Measurements from ENCODE around the gene MIA.
"Not testable (repeated sequence)": the region's sequence is repeated elsewhere in the genome, so short reads cannot be mapped to it uniquely, and the experiment has no call there.

The MIA gene

DNA sequence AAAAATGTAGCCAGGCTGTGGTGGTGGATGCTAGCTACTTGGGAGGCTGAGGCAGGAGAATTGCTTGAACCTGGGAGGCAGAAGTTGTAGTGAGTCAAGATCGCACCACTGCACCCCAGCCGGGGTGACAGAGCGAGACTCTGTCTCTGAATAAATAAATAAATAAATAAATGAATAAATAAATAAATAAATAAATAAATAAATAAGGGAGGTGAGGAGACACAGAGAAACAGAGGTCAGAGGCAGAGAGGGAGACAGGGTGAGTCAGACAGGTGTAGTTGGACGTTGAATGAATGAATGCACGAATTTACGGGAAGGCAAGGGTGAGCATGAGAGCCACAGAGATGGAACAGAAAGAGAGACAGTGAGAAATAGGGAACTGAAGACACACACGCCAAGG, 5.8 kb downstream of the MIA start:
- DNase-seq: no peak

DNA sequence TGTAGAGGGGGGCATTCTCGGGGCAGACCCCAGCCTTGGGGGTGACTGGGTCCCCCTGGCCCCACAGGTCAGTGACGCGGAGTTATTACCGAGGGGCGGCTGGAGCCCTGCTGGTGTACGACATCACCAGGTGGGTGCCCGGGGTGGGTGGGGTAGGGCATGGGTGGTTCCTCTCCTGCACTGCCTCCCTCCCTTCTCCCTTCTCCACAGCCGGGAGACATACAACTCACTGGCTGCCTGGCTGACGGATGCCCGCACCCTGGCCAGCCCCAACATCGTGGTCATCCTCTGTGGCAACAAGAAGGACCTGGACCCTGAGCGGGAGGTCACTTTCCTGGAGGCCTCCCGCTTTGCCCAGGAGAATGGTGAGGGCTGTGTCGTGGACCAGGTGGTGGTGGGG, 8.4 kb downstream of the MIA start:
- no peak for DNase-seq

DNA sequence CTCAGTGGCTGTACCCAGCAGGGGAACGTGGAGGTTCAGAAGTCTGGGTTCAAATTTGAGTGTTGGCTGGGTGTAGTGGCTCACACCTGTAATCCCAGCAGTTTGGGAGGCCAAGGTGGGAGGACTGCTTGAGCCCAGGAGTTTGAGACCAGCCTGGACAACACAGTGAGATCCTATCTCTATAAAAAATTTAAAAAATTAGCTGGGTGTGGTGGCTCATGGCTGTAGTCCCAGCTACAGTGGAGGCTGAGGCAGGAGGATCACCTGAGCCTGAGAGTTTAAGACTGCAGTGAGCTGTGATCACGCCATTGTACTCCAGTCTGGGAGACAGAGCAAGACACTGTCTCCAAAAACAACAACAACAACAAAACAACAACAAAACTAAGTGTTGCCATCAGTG, 8.8 kb downstream of the MIA start:
- DNase-seq: not testable (repeated sequence)

DNA sequence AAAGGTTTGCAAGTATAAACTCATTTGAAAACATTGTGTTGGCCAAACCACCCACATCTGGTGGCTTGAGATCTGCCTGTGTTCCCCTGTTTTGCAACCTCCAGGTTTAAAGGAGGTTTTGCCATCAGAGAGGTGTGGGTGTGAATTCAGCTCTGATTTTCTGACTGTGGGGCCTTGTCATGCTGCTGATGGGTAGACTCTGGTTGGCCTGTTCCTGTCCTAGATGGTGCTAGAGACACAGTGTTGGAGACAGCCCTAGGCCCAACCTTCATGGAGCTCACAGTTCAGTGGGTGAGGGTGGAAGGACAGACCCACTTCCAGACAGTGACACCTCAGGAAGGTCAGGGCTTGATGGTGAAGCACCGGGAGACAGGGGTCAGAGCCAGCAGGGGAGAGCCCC, 10.2 kb downstream of the MIA start:
- DNase-seq: no peak

DNA sequence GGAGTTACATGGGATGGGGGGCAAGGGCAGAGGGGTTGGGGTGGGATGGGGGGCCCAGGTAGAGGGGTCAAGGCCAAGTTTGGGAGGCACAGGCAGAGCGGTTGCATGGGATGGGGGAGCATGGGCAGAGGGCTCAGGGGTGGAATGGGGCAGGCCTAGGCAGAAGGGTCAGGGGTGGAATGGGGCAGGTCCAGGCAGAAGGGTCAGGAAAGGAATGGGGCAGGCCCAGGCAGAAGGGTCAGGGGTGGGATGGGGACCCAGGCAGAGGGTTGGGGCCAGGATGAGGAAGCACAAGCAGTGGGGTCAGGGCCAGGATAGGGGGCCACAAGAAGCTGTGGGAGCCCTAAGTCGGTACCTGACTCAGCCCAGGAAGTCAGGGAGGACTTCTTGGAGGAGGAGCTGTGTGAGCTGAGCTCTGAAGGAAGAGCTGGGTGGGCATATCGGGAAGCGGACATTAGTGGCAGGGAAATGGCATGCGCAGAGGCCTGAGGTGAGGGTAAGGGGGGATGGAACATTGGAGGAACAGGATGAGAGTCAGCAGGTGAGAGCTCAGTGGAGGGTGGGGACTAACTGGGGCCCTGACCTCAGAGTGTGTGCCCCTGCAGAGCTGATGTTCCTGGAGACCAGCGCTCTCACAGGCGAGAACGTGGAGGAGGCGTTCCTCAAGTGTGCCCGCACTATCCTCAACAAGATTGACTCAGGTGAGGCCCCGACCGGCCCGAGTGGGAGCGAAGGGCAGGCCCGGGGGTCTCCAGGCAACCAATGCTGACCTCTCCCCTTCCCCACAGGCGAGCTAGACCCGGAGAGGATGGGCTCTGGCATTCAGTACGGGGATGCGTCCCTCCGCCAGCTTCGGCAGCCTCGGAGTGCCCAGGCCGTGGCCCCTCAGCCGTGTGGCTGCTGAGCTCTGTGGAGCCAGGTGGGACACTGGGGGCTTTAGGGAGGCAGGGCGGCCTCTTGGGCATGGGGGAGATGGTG, 11.0 kb downstream of the MIA start:
- DNase-seq: no peak

DNA sequence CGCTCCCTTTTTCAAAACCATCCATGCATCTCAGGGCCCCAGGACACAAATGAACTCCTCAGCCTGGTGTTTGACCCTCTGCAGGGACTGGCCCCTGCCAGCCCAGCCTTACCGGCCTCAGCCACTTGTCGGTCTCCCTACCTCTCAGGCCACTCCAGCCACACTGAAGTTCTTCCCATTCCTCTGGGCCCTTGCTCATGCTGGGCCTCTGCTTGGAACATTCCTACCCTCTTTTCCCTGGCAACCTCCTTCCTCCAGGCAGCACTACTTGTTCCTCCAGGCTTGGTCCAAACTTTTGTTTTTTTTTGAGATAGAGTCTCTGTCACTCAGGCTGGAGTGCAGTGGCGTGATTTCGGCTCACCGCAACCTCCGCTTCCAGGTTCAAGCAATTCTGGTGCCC, 16.0 kb downstream of the MIA start:
- no peak for DNase-seq

DNA sequence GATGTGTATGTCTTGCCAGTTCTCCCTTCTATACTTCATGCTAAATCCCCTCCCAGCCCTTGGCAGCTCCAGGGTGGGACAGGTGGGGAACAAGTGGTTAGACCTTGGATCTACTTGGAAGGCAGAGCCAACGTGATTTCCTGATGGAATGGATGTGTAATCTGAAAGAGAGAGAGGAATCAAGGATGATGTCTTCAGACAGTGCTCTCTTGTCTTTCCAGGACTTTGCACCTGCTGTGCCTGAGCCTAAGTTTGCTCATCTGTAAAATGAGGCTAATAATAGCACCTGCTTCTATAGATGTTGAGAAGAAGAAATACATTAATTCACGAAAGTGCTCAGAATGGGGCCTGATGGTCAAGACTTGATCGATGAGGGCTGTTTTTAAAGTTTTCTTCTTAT, 16.7 kb downstream of the MIA start:
- no peak for DNase-seq

DNA sequence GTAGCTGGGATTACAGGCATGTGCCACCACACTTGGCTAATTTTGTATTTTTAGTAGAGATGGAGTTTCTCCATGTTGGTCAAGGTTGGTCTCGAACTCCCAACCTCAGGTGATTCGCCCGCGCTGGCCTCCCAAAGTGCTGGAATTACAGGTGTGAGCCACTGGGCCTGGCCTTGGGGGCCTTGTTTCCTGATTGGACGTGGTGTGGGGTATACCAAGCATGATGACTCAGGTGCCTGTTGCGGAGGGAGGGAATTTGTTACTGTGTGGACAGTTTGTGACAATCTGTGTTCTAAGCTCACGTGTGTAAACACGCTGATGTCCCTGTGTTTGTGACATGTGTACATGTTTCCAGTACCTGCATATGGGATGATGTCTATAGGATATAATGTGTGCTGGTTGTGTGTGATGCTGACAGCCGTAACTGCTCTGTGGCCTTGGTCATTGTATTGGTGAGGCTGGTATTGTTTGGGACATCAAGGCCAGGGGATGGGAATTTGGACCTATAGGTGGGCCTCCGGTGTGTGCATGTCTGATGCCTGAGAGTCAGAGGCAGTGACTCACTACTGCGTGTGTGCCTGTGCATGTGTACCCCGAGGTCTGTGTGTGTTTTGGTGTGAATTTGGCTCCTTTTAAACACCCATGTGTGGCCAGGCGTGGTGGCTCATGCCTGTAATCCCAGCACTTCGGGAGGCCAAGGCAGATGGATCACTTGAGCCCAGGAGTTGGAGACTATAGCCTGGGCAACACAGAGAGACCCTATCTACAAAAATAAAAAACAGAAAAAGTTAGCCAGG, 22.0 kb downstream of the MIA start:
- no peak for DNase-seq

DNA sequence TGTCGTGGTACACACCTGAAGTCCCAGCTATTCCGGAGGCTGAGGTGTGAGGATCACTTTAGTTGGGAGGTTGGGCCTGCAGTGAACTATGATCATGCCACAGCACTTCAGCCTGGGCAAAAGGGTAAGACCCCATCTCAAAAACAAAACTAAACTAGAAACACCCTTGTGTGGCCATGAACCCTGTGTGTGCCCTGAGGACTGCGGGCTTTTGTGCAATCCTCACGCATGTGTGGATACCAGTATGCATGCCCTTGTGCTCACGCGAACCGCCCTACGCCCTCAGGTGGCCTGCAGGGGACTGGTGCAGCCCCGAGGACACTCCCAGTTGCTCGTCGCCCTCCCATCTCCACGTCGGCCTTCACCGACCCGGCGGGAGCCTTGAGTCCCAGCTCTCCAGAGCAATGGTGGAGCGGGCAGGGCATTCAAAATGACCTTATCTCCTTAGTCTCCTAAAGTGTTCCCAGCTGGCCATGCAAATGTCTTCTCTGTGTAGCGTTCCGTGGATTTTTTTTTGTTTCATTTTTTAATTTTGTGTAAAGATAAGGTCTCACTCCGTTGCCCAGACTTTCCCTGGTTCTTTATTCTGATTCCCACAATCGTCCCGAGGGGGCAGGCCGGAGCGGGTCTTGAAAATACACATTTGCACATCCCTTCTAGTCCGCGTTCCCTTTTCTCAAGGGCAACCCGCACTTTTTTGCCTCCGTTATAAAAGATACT, 22.8 kb downstream of the MIA start:
- peak; percentile 54 for DNase-seq

DNA sequence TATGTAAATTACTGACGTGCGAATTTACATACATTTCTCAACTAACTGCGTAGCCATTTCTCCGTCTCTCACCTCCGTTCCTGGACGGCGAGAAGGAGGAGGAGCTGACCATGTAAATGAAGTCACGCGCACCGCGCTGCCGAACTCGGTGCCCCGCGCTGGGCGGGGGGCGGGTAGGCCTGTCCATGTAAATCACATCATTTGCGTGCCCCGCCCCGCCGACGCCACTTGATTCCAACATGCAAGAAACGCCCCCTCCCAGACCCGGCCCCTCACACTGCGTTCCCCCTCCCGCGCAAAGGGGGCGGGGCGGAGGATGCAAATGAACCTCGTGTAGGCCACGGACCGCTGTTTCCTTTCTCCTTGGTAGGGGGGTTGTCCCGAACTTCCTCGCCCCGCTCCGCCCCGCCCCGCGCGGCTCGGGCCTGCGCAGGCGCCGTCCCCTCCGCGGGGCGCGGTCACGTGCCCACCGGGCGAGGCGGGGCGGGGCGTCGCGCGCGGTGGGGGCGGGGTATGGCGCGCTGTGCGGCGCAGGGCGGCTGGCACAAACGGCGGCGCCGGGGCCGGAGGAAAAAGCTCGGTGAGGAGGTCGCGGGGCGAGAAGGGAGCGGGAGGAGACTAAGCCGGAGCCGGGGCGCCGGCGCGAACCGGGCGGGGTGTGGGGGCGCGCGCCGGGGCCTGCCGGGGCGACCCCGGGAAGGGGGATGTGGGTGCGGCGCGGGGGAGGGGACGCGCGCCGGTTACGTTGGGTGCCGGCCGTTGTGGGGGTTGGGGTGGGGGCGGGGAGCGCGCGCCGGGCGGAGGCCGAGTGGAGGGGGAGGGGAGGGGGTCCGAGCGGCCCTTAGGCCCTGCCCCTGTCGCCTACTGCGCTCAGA, 23.6 kb downstream of the MIA start, which contains the start of gene EGLN2:
TSS of gene EGLN2 (plus strand) at position 509 of the 875 bp plus-strand sequence. CDS start 1,382 bp downstream, outside the sequence.
- peak; percentile 100 for DNase-seq

DNA sequence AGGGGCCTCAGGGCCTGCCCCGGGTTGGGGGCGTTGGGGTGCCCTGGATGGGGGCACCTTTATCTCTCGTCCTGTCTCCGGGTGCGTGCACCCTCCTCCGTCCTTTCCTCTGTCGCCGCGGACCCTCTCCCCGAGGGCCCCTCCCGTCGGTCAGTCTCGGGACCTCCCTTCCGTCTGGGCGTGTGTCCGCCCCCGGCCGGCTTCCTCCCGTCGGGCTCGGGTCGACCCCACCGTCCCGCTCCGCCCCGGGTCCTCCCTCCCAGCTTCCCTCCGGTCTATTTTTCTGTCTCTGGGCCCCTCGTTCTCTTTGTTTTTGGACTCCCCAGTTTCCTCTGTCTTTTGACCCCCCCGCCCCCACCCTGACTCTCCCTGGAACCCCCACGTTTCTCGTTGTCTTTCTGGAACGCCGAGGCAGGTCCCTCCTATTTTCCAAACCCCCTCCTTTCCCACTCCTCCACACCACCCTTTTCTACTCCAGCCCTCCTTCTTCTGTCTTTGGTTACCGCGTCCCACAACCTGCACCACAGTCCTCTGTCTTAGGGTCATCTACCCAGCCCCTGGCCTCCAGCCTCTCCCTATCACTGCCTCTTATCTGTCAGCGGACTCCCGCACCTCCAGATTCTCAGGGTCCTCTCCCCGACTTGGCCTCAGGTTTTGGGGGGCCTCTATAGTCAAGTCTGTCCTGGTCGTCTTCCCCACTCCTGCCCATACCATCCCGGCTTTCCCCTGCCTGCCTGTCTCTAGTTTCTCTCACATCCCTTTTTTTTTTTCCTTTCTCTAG, 24.4 kb downstream of the MIA start:
- DNase-seq: peak; percentile 33

DNA sequence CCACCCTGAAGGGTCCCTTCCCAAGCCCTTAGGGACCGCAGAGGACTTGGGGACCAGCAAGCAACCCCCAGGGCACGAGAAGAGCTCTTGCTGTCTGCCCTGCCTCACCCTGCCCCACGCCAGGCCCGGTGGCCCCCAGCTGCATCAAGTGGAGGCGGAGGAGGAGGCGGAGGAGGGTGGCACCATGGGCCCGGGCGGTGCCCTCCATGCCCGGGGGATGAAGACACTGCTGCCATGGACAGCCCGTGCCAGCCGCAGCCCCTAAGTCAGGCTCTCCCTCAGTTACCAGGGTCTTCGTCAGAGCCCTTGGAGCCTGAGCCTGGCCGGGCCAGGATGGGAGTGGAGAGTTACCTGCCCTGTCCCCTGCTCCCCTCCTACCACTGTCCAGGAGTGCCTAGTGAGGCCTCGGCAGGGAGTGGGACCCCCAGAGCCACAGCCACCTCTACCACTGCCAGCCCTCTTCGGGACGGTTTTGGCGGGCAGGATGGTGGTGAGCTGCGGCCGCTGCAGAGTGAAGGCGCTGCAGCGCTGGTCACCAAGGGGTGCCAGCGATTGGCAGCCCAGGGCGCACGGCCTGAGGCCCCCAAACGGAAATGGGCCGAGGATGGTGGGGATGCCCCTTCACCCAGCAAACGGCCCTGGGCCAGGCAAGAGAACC, 25.1 kb downstream of the MIA start:
- no peak for DNase-seq

DNA sequence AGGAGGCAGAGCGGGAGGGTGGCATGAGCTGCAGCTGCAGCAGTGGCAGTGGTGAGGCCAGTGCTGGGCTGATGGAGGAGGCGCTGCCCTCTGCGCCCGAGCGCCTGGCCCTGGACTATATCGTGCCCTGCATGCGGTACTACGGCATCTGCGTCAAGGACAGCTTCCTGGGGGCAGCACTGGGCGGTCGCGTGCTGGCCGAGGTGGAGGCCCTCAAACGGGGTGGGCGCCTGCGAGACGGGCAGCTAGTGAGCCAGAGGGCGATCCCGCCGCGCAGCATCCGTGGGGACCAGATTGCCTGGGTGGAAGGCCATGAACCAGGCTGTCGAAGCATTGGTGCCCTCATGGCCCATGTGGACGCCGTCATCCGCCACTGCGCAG, 25.7 kb downstream of the MIA start:
- DNase-seq: no peak

DNA sequence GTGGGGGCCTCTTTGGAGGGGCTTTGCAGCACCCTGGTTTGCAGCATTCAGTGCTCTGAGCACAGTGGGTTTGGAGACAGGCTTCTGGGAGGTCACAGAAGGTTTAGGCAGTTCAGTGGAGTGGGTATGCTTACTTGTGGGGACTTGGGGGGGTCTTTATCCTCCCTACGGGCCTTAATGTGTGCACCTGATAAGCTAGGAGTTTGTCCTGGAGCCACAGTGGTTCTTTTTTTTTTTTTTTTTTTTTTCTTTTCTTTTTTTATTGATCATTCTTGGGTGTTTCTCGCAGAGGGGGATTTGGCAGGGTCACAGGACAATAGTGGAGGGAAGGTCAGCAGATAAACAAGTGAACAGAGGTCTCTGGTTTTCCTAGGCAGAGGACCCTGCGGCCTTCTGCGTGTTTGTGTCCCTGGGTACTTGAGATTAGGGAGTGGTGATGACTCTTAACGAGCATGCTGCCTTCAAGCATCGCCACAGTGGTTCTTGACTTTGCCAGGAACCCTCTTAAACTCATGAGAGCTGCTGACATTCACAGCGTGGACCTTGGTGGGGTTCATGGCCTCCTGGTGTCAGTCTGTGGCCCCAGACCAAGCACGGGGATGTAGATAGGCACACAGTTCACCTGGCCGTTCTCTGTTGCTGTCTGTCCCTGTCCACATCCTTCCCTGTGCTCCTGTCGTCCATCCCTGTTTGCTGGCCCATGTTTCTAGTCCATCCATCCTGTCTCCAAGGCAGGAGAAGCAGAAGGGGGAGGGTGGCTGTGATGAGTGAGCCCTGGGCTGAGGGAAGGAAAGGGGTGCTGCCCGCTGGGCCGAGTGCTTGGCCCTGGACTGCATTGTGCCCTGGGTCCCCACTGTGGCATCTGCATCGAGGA, 26.3 kb downstream of the MIA start:
- no peak for DNase-seq

DNA sequence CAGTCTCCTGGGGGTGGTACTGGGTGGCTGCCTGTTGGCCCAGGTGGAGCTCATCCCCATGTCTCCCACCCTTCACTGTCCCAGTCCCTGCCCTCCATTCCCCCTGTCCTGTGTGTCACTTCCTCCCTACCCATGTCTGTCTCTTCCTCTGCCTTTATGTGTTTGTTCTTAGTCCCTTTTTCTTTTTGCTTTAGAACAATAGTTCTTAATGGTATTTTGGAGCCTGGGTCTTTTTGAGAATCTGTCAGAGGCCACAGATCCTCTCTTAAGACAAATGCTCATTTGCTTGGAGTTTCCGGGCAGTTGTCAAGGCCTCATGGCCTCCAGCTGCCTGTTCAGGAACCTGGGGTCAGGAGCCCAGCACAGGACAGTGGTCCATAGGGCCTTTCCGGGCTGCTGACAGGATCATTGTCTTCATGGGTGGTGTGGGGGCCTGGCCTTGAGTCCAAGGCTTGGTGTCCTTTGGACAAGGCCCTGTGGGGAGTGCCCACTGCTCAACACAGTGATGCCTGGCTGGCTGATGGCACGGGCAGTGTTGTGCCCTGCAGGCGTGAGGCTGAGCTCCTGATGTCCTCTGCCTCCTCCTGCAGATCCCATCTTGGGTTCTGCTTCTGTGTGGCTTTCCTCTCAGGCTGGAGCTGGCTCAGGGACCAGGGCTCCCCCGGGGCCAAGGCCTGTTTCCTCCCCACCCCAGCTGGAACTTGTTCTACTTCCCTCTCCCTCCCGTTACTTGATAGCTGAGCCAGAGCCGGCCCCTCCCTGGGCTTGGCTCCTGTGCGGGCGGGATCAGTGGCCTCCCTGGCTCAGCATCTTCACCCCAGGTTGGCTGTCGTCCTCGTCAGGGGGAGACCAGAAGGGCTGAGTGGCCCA, 27.2 kb downstream of the MIA start:
- DNase-seq: no peak

DNA sequence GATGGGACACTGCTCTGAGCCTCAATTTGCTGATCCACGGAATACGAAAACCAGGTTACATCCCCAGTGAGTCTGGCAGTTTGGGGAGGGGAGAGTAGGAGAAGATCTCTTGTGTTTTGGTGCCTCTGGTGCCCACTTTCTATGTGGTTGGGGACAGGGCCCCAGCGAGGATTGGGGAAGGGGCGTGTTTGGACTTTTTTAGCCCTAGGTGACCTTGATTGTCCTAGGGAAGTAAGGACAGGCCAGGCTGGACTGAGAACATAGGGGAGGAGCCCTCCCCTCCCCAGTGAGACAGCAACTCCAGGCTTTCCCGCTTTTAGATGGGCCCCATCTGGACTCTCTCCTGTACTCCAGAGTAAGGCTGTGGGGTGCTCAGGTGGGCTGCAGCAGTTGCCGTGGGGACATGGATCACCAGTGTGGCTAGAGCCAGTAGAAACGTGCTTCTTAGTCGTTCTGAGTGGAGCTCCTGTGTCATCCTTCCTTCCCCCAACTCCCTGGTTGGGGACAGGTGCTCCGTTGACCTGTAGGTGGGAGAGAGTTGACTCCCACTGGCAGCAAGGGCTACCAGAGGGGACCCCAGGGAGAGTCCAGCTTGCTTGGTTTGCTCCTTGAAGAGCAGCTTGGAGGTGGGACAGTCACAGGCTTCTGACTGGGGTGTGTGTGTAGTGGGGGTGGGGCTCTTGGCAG, 28.0 kb downstream of the MIA start:
- DNase-seq: no peak

DNA sequence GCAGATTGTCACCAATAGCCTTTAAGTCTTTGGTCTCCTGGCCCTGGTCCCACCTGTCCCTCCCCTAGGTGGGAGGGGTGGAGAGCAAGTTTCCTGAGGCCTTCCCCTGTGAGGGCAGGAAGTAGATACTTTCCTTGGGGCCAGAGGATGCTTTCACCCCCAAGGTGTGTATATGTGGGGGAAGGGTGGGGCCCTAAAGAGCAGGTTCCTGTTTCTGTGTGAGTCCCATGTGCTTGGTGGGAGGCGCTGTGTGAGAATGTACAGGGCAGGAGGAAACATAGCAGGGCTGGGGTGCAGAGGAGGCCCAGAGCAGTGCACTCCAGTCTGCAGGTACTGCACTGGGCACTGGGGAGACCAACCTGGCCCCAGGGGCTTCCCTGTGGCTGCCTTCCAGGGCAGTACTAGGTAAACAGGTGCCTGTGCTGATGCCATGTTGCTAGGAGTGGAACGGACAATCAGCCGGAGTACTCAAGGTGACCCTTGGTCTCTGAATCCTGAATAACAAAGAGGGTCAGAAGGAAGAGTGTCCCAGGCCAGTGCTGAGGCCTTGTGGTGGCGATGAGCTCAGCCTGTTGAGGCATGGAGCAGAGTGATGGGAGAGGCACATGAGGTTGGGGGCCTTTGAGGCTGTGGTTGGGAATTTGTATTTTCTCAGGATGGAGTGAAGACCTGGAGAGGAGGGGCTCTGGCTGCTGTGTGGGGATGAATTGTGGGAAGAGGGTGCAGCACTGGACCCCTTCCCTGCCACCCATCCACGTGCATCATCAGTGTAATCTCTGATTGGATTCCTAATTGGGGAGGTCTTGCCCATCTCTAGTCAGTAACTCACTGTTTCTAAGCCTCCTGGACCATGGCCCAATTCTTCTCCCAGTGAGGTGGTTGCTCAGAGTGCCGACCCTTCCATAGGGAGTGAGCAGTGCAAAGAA, 28.8 kb downstream of the MIA start:
- peak; percentile 42 for DNase-seq
